Spinal cord (tissue), 10 donors: Measurements from ENCODE around the gene PLA2G4D. TPM values are rescaled to one million over a fixed set of nuclear protein-coding genes. Genes with fewer than 3 reads are reported as not detected.

Experiments
- DNase-seq, 6 donors: peaks; one replicate each; pipeline versions ENCODE4 v3.0.0 to v3.0.0-alpha.2; 2013 to 2015; ENCODE audit warnings: low spot score in 6 of 6, low read depth in 4 of 6
- H3K27ac ChIP-seq: one replicate; pipeline ENCODE4 v1.5.1; 2013; ENCODE audit warnings: low read depth, low read length, control low read depth
- H3K27me3 ChIP-seq: one replicate; pipeline ENCODE4 v1.6.1; 2013; ENCODE audit warnings: low read length; ENCODE audit not compliant: control insufficient read depth, insufficient read depth
- H3K36me3 ChIP-seq: one replicate; pipeline ENCODE4 v1.6.1; 2013; ENCODE audit warnings: low read length; ENCODE audit not compliant: control insufficient read depth, insufficient read depth
- H3K4me1 ChIP-seq: one replicate; pipeline ENCODE4 v1.6.1; 2013; ENCODE audit warnings: low read length; ENCODE audit not compliant: control insufficient read depth, insufficient read depth
- H3K4me3 ChIP-seq: one replicate; pipeline ENCODE4 v1.5.1; 2013; ENCODE audit warnings: low read depth, low read length, control low read depth
- H3K9me3 ChIP-seq: one replicate; pipeline ENCODE4 v1.6.1; 2013; ENCODE audit warnings: low read length; ENCODE audit not compliant: control insufficient read depth, insufficient read depth
- WGBS: methylation state at CpG from one replicate; pipeline ENCODE4 v1.1.5; 2013; ENCODE audit warnings: missing lambda C conversion rate; ENCODE audit not compliant: insufficient coverage; 5-methylcytosine and 5-hydroxymethylcytosine counted together
- long read RNA-seq, 4 donors: transcript quantifications; one replicate each; lab custom pipeline, GENCODE V29; 2026
- polyA plus RNA-seq, 2 donors: library from polyadenylated mRNA; unstranded; fragments of 120-200 nt; gene quantifications; one replicate each; pipeline ENCODE4 v1.2.1, GENCODE V29; 2013; ENCODE audit not compliant: insufficient read length in 2 of 2
- total RNA-seq, 2 donors: library from RNA; depleted of rRNA in 1 of 2; stranded (reverse); fragments of 120-200 nt in 1 of 2; fragments of >200 nt in 1 of 2; gene quantifications; one replicate each; pipeline versions ENCODE4 v1.2.3 to v1.2.4, GENCODE V29; 2013 to 2014
- donor health status: healthy.

Gene PLA2G4D
- total RNA-seq (under 1 TPM; 0.06 to 0.10 TPM), polyA plus RNA-seq (under 1 TPM; 0.10 to 0.26 TPM)
- long read RNA-seq, donor 1, result 0 reads
- long read RNA-seq, donor 2, result 0 reads
- long read RNA-seq, donor 3, result 0 reads
- long read RNA-seq, donor 4, result 0 reads

DNA sequence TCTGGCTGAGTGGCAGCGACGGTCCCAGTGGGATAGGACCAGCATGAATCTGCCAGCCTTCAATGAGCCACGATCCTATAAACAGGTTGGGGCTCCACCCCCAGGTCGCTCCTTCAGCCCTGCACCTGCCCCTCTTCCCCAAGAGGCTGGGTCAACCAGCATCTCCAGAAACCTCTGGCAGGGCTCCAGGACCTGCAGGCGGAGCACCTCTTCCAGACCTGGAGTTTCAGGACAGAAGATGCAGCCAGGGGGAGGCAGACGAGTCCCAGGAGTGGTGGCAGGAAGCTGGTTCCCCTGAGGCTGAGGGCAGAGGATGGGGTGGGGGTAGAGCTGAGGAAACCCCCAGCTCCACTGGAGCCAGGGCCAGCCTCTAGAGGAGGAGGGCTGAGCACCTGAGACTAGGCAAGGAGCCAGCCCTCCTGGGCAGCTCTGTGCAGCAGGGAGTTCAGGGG lies at the start of gene PLA2G4D:
Gene PLA2G4D (minus strand): TSS at position 51 of the 452 bp plus-strand sequence. CDS start 103 bp downstream, outside the sequence.
- WGBS, result 72% methylated on average over 6 of the region's 6 CpGs
- H3K4me1 ChIP-seq, result peaks cover 8% of the 10 kb centered on the region
- no peaks in the 10 kb centered on the region for H3K27me3 ChIP-seq
- DNase-seq, result no peak
- no peaks in the 10 kb centered on the region for H3K9me3 ChIP-seq
- H3K36me3 ChIP-seq, result no peaks in the 10 kb centered on the region
- H3K27ac ChIP-seq, result no peak within 1 kb of the TSS
- no peak within 1 kb of the TSS for H3K4me3 ChIP-seq

DNA sequence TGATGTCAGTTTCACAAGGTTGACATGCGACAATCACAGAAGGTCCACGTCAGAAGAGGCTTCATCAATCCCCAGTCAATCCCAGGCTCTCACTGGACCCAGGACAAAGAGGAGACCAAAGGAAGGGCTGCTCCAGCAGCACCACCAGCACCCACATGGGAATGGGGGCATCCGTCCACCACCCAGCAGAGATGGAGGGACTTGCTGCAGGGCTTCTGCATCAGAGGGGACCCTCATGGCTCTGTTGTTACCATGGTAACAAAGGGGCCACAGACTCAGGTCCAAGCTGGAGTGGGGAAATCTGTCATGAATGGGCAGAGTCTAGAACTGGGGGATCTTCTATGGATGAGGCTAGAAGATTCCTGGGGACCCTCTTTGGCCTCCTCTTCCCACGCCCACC lies 49.0 kb upstream of the PLA2G4D start:
- 92% methylated on average over 4 of the region's 4 CpGs for WGBS
- no peak overlapping the region for H3K27ac ChIP-seq
- DNase-seq, result no peak
- H3K27me3 ChIP-seq, result no peaks in the 10 kb centered on the region
- no peaks in the 10 kb centered on the region for H3K9me3 ChIP-seq
- no peaks in the 10 kb centered on the region for H3K36me3 ChIP-seq
- no peak overlapping the region for H3K4me3 ChIP-seq
- no peaks in the 10 kb centered on the region for H3K4me1 ChIP-seq

DNA sequence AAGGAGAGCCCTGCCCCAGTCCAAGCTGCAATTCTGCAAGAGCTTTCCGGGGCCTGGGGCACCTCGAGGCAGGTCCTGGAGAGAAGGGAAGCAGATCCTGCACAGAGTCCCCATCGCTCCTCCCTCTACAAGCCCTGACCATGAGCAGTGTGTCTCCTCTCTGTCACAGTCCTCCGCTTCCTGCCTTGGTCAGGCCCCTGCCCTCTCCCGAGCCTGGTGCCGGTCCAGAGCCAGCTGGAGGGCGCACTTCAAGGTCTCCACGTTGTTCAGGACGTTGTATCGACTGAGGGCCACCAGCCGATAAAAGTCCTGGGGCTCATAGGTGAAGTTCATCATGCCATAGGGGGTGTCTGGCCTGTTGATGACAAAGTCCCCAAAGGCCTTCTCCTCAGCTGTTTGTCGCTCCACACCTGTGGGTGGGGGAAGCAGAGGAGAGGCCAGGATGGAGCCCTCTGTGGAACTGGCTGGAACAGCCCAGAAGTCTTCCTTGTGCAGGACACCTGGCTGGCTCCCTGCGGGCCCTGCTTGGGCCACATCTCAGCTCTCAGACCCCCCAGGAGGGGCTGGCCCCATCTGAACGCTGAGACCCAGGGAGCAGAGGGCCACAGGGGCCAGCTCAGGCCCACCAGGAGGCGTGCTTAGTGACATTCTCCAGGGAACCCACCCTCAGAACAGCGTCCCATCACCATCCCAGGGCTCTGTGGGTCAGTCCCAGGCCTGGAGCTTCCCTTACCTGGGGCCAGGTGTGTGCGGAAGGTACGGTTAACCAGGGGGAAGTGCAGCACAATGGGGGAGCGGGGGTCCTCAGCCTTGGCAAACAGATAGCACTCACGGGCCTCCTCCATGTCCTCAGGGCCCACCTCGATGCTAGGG lies 47.7 kb upstream of the PLA2G4D start:
- no peak overlapping the region for H3K27ac ChIP-seq
- H3K4me3 ChIP-seq, result no peak overlapping the region
- H3K27me3 ChIP-seq, result no peaks in the 10 kb centered on the region
- no peaks in the 10 kb centered on the region for H3K4me1 ChIP-seq
- H3K36me3 ChIP-seq, result no peaks in the 10 kb centered on the region
- no peak for DNase-seq
- WGBS, result 85% methylated on average over 21 of the region's 21 CpGs
- H3K9me3 ChIP-seq, result no peaks in the 10 kb centered on the region

- Histone ChIP-seq H3K36me3 (no peaks in the 10 kb centered on the region), H3K27ac (no peak overlapping the region), H3K27me3 (no peaks in the 10 kb centered on the region), H3K4me3 (no peak overlapping the region), H3K9me3 (no peaks in the 10 kb centered on the region), H3K4me1 (no peaks in the 10 kb centered on the region)
- WGBS, result 94% methylated on average over 5 of the region's 7 CpGs
- no peak for DNase-seq
Measured at GRCh38 chr15:42141246-42141645, 46.9 kb upstream of the PLA2G4D start.

DNA sequence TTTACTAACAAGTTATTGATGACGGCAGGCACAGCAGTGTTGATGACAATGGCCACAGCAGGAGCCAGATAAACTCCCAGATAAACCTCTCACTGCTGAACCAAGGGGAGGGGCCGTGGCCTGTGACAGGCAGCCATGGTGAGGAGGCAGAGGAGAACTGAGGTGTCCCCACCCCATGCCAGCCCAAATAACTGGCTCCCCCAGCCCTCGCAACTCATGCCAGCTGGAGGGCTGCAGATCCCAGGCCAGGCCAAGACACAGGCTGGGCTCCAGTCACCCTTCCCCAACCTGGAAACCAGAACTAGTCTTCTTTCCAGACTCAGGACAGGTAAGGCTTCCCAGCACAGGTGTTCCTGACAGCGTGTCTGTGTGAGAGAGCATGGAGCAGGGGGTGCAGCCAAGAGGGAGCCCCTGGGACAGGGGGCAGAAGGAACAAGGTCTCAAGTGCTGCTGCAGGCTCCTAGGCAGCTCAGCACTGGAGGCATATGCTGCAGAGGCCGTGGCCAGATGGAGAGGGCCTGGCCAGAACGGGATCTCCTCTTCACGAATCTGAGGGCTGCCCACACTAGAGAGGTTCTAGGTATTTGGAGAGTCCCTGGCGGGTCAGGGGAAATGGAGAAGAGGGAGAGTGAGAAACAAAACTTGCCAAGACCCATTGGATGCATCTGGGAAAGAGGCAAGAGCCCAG lies 46.2 kb upstream of the PLA2G4D start:
- H3K4me1 ChIP-seq, result no peaks in the 10 kb centered on the region
- H3K27ac ChIP-seq, result no peak overlapping the region
- peak in 1 of 6 donors; percentile 36 for DNase-seq
- H3K9me3 ChIP-seq, result no peaks in the 10 kb centered on the region
- no peak overlapping the region for H3K4me3 ChIP-seq
- H3K27me3 ChIP-seq, result no peaks in the 10 kb centered on the region
- WGBS, result 95% methylated on average over 5 of the region's 8 CpGs
- no peaks in the 10 kb centered on the region for H3K36me3 ChIP-seq

GRCh38 chr15:42139596-42139995 lies 45.2 kb upstream of the PLA2G4D start:
- no peaks in the 10 kb centered on the region for H3K9me3 ChIP-seq
- no peak overlapping the region for H3K27ac ChIP-seq
- no peaks in the 10 kb centered on the region for H3K36me3 ChIP-seq
- H3K4me3 ChIP-seq, result no peak overlapping the region
- H3K4me1 ChIP-seq, result no peaks in the 10 kb centered on the region
- no peaks in the 10 kb centered on the region for H3K27me3 ChIP-seq
- no peak for DNase-seq
- 78% methylated on average over 6 of the region's 6 CpGs for WGBS

DNA sequence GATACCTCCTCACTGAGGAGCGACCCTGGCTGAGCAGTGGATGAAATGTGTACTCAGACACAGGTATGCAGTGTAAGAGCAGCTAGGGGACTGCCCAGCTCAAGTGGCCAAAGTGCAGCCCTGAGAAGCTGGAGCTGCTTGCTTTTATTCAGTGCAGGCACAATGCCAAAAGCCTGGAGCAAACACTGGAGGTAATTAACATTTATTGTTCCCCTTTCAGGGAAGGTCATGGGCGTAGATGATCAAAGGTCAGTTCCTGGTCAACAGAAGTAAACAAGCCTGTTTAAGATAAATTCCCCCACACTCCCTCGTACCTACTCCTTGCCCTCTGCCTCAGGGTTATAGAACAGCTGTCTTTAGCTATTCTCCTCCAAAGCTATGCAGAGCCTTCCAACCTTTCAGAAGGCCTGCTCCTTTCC lies 44.6 kb upstream of the PLA2G4D start:
- Histone ChIP-seq H3K27ac (no peak overlapping the region), H3K36me3 (no peaks in the 10 kb centered on the region), H3K4me1 (no peaks in the 10 kb centered on the region), H3K4me3 (no peak overlapping the region), H3K9me3 (no peaks in the 10 kb centered on the region), H3K27me3 (no peaks in the 10 kb centered on the region)
- 85% methylated on average over 3 of the region's 3 CpGs for WGBS
- DNase-seq, result no peak

- WGBS, result 76% methylated on average over 4 of the region's 4 CpGs
- H3K9me3 ChIP-seq, result no peaks in the 10 kb centered on the region
- no peaks in the 10 kb centered on the region for H3K4me1 ChIP-seq
Measured at GRCh38 chr15:42138411-42138810, 44.0 kb upstream of the PLA2G4D start.

DNA sequence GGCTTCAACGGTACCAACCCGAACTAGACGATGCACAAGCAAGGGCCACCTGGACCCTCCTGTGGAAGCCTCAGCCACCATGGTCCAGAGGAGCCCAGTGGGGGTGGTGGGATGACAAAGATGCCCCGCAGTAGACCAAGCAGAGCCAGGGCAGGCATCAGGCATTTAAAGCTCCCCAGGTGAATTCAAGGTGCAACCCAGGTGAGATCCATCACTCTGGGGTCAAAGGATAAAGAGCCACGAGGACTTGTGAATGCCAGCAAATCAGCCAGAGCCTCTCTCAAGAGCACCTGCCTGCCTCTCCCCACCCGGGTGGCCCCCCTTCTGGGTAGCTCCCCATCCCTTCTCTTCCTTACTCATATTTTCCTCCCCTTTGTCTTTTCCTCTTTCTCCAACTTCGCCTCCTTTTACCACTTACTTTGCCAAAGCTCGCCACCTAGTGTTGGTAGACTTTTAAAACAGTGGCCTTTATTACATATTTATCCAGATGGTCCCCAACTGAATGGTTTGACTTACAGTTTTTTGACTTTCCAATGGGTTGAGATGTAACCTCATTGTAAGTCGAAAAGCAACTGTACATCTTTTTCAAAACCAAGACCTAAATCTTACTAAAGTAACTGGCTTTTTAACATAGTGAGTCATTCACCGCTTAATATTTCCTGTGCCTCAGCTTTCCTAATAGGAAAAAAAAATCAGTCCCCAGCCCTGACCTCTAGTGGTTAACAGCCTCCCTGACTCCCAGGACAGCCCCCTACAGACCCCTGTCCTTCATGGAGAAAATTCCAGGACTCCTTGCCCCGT lies 43.3 kb upstream of the PLA2G4D start:
- no peaks in the 10 kb centered on the region for H3K27me3 ChIP-seq
- H3K27ac ChIP-seq, result no peak overlapping the region
- WGBS, result 70% methylated on average over 6 of the region's 11 CpGs
- no peak overlapping the region for H3K4me3 ChIP-seq
- H3K4me1 ChIP-seq, result no peaks in the 10 kb centered on the region
- no peaks in the 10 kb centered on the region for H3K9me3 ChIP-seq
- H3K36me3 ChIP-seq, result no peaks in the 10 kb centered on the region
- peak in 5 of 6 donors; percentile 31 to 89 (median 48) for DNase-seq

More at GRCh38 chr15:42138411-42138810, 44.0 kb upstream of the PLA2G4D start:
- H3K27me3 ChIP-seq, result no peaks in the 10 kb centered on the region
- no peak for DNase-seq
- no peaks in the 10 kb centered on the region for H3K36me3 ChIP-seq
- no peak overlapping the region for H3K27ac ChIP-seq
- H3K4me3 ChIP-seq, result no peak overlapping the region
